Inferior parietal cortex (tissue), 1 donor: Measurements from ENCODE around the gene KCNMB3.

Source experiments
- DNase-seq: peaks from one replicate; pipeline ENCODE4 v3.0.0-alpha.2; 2016; ENCODE audit errors: extremely low spot score

KCNMB3 gene

GRCh38 chr3:179196098-179196497 lies 54.8 kb downstream of the KCNMB3 start:
- no peak for DNase-seq

- DNase-seq, result no peak
Measured at GRCh38 chr3:179194931-179195330, 56.0 kb downstream of the KCNMB3 start.
